ENCODE measurements around the gene GPATCH2L.

GPATCH2L gene

GRCh38 chr14:76129851-76130576 is 21.7 kb upstream of the GPATCH2L start:
- Histone ChIP-seq H3K4me3 (ENCODE audit: severe bottlenecking) (no peak overlapping the region), H3K27me3 (ENCODE audit: insufficient read depth, poor library complexity, severe bottlenecking) (peaks cover 30% of the 10 kb centered on the region), H3K9me3 (ENCODE audit: severe bottlenecking) (no peaks in the 10 kb centered on the region), H3K36me3 (ENCODE audit: low read depth) (no peaks in the 10 kb centered on the region), H3K4me1 (ENCODE audit: insufficient read depth, poor library complexity, severe bottlenecking) (no peaks in the 10 kb centered on the region), H3K27ac (ENCODE audit: poor library complexity, severe bottlenecking) (no peak overlapping the region)
- TF ChIP-seq CTCF (IDR thresholded peaks at IDR 0.05; ENCODE audit: poor library complexity, severe bottlenecking), result no peak
- DNase-seq (ENCODE audit: low spot score) (no peak), ATAC-seq (ENCODE audit: low read depth) (no peak)

- TF ChIP-seq CTCF (IDR thresholded peaks at IDR 0.05; ENCODE audit: poor library complexity, severe bottlenecking), result no peak
- Histone ChIP-seq H3K27me3 (ENCODE audit: insufficient read depth, poor library complexity, severe bottlenecking) (peaks cover 38% of the 10 kb centered on the region), H3K9me3 (ENCODE audit: severe bottlenecking) (no peaks in the 10 kb centered on the region), H3K4me1 (ENCODE audit: insufficient read depth, poor library complexity, severe bottlenecking) (no peaks in the 10 kb centered on the region), H3K27ac (ENCODE audit: poor library complexity, severe bottlenecking) (no peak overlapping the region), H3K36me3 (ENCODE audit: low read depth) (no peaks in the 10 kb centered on the region), H3K4me3 (ENCODE audit: severe bottlenecking) (no peak overlapping the region)
- no peak for ATAC-seq (ENCODE audit: low read depth)
- no peak for DNase-seq (ENCODE audit: low spot score)
Measured at GRCh38 chr14:76131071-76131965, 20.4 kb upstream of the GPATCH2L start.

- TF ChIP-seq CTCF (IDR thresholded peaks at IDR 0.05; ENCODE audit: poor library complexity, severe bottlenecking), result no peak
- DNase-seq (ENCODE audit: low spot score), result no peak
Measured at GRCh38 chr14:76133103-76133502, 18.6 kb upstream of the GPATCH2L start.

GRCh38 chr14:76134231-76134630 is 17.5 kb upstream of the GPATCH2L start:
- ATAC-seq (ENCODE audit: low read depth), result no peak
- no peak overlapping the region for H3K27ac ChIP-seq (ENCODE audit: poor library complexity, severe bottlenecking)
- no peak overlapping the region for H3K4me3 ChIP-seq (ENCODE audit: severe bottlenecking)
- DNase-seq (ENCODE audit: low spot score), result no peak
- H3K9me3 ChIP-seq (ENCODE audit: severe bottlenecking), result no peaks in the 10 kb centered on the region
- no peaks in the 10 kb centered on the region for H3K4me1 ChIP-seq (ENCODE audit: insufficient read depth, poor library complexity, severe bottlenecking)
- TF ChIP-seq CTCF (IDR thresholded peaks at IDR 0.05; ENCODE audit: poor library complexity, severe bottlenecking), result no peak
- peaks cover 65% of the 10 kb centered on the region for H3K27me3 ChIP-seq (ENCODE audit: insufficient read depth, poor library complexity, severe bottlenecking)
- H3K36me3 ChIP-seq (ENCODE audit: low read depth), result no peaks in the 10 kb centered on the region

More at GRCh38 chr14:76133103-76133502, 18.6 kb upstream of the GPATCH2L start:
- Histone ChIP-seq H3K27ac (ENCODE audit: poor library complexity, severe bottlenecking) (no peak overlapping the region), H3K27me3 (ENCODE audit: insufficient read depth, poor library complexity, severe bottlenecking) (peaks cover 55% of the 10 kb centered on the region), H3K36me3 (ENCODE audit: low read depth) (no peaks in the 10 kb centered on the region), H3K4me1 (ENCODE audit: insufficient read depth, poor library complexity, severe bottlenecking) (no peaks in the 10 kb centered on the region), H3K9me3 (ENCODE audit: severe bottlenecking) (no peaks in the 10 kb centered on the region), H3K4me3 (ENCODE audit: severe bottlenecking) (no peak overlapping the region)
- ATAC-seq (ENCODE audit: low read depth), result no peak

Data from RWPE2 (cell line).